Activated B cell treated with CpG ODN at 0.5 μM for 24 hours (primary cell): ENCODE measurements around the gene CCDC88C. TPM values are rescaled to one million over a fixed set of nuclear protein-coding genes. Genes with fewer than 3 reads are reported as not detected.
"Not testable (repeated sequence)": the region's sequence is repeated elsewhere in the genome, so short reads cannot be mapped to it uniquely, and the experiment has no call there.

Experiments
- ATAC-seq: fragments of 200-7000 bp; cut with Tn5 transposase; one replicate; pipeline ENCODE4 v1.10.0; 2021; ENCODE audit warnings: low read depth, mild to moderate bottlenecking, moderate library complexity
- CTCF ChIA-PET: fragments of 350-600 bp; sonication (Branson Sonifier 250); formaldehyde crosslinking; loops from one replicate; lab custom pipeline; 2021; ENCODE audit warnings: antibody characterized with exemption; lab: Charles Lee
- POLR2A ChIA-PET: fragments of 350-600 bp; sonication (Branson Sonifier 250); formaldehyde crosslinking; loops from one replicate; lab custom pipeline; 2021; ENCODE audit warnings: antibody characterized with exemption; lab: Charles Lee
- DNase-seq: peaks from one replicate; pipeline ENCODE4 v3.0.0; 2022
- H3K27ac Mint-ChIP-seq: one replicate; pipeline ENCODE4 v1.8.0; 2020; ENCODE audit warnings: mixed read lengths
- H3K27me3 Mint-ChIP-seq: one replicate; pipeline ENCODE4 v1.8.0; 2021; ENCODE audit warnings: mixed read lengths
- H3K36me3 Mint-ChIP-seq: one replicate; pipeline ENCODE4 v1.8.0; 2021; ENCODE audit warnings: low read depth, mixed read lengths
- H3K4me1 Mint-ChIP-seq: one replicate; pipeline ENCODE4 v1.8.0; 2021; ENCODE audit warnings: mixed read lengths
- H3K4me3 Mint-ChIP-seq: one replicate; pipeline ENCODE4 v1.8.0; 2020; ENCODE audit warnings: mild to moderate bottlenecking, mixed read lengths
- H3K9me3 Mint-ChIP-seq: one replicate; pipeline ENCODE4 v1.8.0; 2020; ENCODE audit warnings: mixed read lengths
- CTCF ChIP-seq: fragments of 200-600 bp; IDR thresholded peaks from one replicate; pipeline ENCODE4 v1.8.0; 2022; ENCODE audit warnings: antibody characterized with exemption, mild to moderate bottlenecking
- intact Hi-C: fragments of 100-400 bp; cut with micrococcal nuclease; formaldehyde crosslinking; loops from one replicate; pipeline ENCODE4 v1.15.1; 2024
- total RNA-seq: library from RNA; stranded (reverse); gene quantifications from 2 replicates; pipeline ENCODE4 v1.2.3, GENCODE V29; 2022

CCDC88C gene
- total RNA-seq, 1 donor from 2014 or later: 164 TPM

DNA sequence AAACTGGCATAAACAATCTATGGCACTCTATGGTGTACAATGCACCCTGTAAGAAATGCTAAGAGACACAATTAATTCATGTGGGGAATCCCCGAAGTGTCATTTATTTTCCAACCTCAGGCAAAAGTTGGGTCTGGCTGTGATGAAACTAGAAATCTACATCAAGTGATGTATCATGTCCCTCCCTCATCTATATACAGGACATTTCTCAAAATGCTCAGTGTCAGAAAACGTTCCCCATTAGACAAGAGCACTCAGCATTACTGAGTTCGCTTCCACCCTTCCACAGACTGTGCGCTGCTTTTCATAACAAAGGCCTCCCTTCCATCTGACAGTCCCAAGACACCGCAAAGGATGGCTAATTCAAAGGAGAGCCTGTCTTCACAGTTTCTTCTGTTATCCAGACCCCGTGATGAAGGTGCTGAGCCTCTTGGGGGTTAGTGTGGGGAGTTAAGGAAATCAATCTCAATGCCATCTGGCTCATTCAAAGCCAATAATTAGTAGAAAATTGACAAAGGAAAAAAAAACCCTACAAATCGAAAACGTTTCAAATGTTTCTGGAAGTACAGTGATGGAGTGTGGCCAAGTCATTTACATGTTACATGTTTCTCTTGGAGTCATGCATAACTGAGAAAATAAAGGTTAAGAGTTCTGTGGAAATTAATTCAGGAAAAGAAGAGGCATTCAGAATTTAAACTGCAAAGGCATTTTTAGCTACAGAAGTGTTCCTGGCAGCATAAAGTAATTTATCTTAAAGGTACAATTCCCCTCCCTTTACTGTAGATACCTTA lies 7.5 kb downstream of the CCDC88C start:
- TF ChIP-seq CTCF: no peak
- Mint-ChIP-seq H3K27ac (peak overlapping the region; percentile 93), H3K9me3 (no peaks in the 10 kb centered on the region), H3K4me1 (peaks cover 89% of the 10 kb centered on the region), H3K27me3 (no peaks in the 10 kb centered on the region), H3K4me3 (peak overlapping the region; percentile 76), H3K36me3 (peaks cover 79% of the 10 kb centered on the region)
- ChIA-PET POLR2A (interaction anchor here (0.7 to 9.0 kb wide), 4 partner anchors 9 to 1236 kb away, joined by 3 to 129 read pairs (median 8); no protein-coding TSS in a partner anchor), CTCF (interaction anchor here (1.3 kb wide), 1 partner anchor 17 kb away, joined by 5 read pairs; no protein-coding TSS in a partner anchor)
- intact Hi-C loops: no loop called here
- ATAC-seq: peak; percentile 52
- no peak for DNase-seq

GRCh38 chr14:91409240-91409639 lies 8.4 kb downstream of the CCDC88C start:
- H3K9me3 Mint-ChIP-seq, DNase-seq, ATAC-seq, intact Hi-C loops, H3K4me3 Mint-ChIP-seq, H3K27me3 Mint-ChIP-seq, CTCF ChIA-PET: not testable (repeated sequence)
- peaks cover 73% of the 10 kb centered on the region for H3K36me3 Mint-ChIP-seq
- POLR2A ChIA-PET: interaction anchor here (0.6 to 1.5 kb wide), 5 partner anchors 8 to 1256 kb away, joined by 3 to 7 read pairs (median 4); partner anchors contain the start of gene CCDC88C
- H3K4me1 Mint-ChIP-seq: peaks cover 88% of the 10 kb centered on the region
- H3K27ac Mint-ChIP-seq: peak overlapping the region; percentile 54

DNA sequence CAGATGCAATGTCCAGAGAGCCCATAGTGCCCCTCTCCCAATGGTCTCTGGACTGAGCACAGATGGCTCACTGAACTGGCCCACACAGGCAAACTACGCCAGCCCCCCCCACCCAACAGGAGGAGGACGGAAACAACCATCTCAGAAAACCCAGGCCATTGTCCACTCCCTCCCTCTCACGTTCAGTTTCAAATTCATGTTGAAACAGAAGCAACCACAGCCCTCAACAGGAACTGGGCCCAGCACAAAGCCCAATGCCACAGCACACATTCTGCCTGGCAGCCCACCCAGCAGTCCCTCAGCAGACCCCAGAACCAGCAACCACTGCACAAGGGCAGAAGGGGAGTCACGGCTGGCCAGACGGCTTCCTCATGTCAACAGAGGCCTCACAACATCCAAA lies 10.6 kb downstream of the CCDC88C start:
- no peak for DNase-seq
- H3K36me3 Mint-ChIP-seq: peaks cover 61% of the 10 kb centered on the region
- H3K4me3 Mint-ChIP-seq: no peak overlapping the region
- no peak for TF ChIP-seq CTCF
- H3K4me1 Mint-ChIP-seq: peaks cover 91% of the 10 kb centered on the region
- intact Hi-C loops: no loop called here
- no peaks in the 10 kb centered on the region for H3K9me3 Mint-ChIP-seq
- ChIA-PET CTCF (no interaction called here), POLR2A (no interaction called here)
- no peak for ATAC-seq
- H3K27me3 Mint-ChIP-seq: no peaks in the 10 kb centered on the region
- peak overlapping the region; percentile 18 for H3K27ac Mint-ChIP-seq

GRCh38 chr14:91406451-91406850 lies 11.2 kb downstream of the CCDC88C start:
- ChIA-PET CTCF (no interaction called here), POLR2A (interaction anchor here (1.5 kb wide), 1 partner anchor 32 kb away, joined by 8 read pairs; no protein-coding TSS in a partner anchor)
- no peak for DNase-seq
- Mint-ChIP-seq H3K4me1 (peaks cover 90% of the 10 kb centered on the region), H3K4me3 (no peak overlapping the region), H3K27ac (no peak overlapping the region), H3K27me3 (no peaks in the 10 kb centered on the region), H3K9me3 (no peaks in the 10 kb centered on the region), H3K36me3 (peaks cover 61% of the 10 kb centered on the region)
- ATAC-seq: no peak
- intact Hi-C loops: no loop called here
- TF ChIP-seq CTCF: no peak

DNA sequence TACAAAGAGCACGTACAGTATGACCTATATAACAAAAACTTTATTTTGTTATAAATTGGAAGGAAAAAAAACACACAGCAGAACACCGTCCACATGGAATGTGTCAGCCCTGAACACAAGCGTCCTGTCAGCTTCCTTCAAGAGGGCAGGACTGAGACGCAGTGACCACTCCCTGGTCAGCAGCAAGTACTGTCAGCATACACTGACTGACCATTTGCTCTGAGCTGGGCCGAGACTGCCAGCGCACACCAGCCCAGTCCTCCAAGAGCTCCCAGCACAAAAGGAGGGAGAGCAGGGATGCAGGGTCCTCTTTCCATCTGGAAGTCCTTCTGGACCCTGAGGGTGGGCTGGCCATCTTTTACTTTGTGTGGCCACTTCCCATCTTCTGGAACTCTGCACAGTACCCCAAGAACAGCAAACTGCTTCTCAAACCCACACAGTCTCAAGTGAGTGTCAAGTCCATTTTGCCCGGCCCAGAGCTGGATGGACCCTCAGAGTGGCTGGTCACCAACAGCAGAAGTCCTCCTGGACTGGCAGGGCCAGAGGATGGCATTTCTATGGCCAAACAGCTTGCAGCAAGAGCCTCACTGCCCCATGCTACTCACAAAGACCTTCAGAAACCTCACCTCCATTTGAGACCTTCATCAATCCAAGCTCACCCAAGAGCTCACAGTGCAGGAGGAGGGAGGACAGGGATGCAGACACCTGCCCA lies 11.7 kb downstream of the CCDC88C start:
- peaks cover 85% of the 10 kb centered on the region for H3K4me1 Mint-ChIP-seq
- H3K27ac Mint-ChIP-seq: no peak overlapping the region

More for the DNA sequence above, 11.7 kb downstream of the CCDC88C start:
- DNase-seq: no peak
- no peak overlapping the region for H3K4me3 Mint-ChIP-seq
- intact Hi-C loops: no loop called here
- POLR2A ChIA-PET: interaction anchor here (0.9 to 1.5 kb wide), 2 partner anchors 17 to 32 kb away, joined by 4 to 8 read pairs; no protein-coding TSS in a partner anchor
- TF ChIP-seq CTCF: no peak
- CTCF ChIA-PET: no interaction called here
- peaks cover 55% of the 10 kb centered on the region for H3K36me3 Mint-ChIP-seq
- H3K9me3 Mint-ChIP-seq: no peaks in the 10 kb centered on the region
- no peak for ATAC-seq
- no peaks in the 10 kb centered on the region for H3K27me3 Mint-ChIP-seq
